IPS-18a (cell line): ENCODE results near the gene CAMK2A.
"Not testable (repeated sequence)": the region's sequence is repeated elsewhere in the genome, so short reads cannot be mapped to it uniquely, and the experiment has no call there.

Experiments used
- H3K27ac ChIP-seq: one replicate; pipeline ENCODE4 v1.5.1; 2013; ENCODE audit warnings: low read length
- H3K27me3 ChIP-seq: one replicate; pipeline ENCODE4 v1.6.1; 2013; ENCODE audit warnings: mild to moderate bottlenecking, low read length; ENCODE audit not compliant: control insufficient read depth, insufficient read depth
- H3K36me3 ChIP-seq: one replicate; pipeline ENCODE4 v1.6.1; 2013; ENCODE audit warnings: low read depth, low read length; ENCODE audit not compliant: control insufficient read depth
- H3K4me1 ChIP-seq: one replicate; pipeline ENCODE4 v1.6.1; 2013; ENCODE audit warnings: low read depth, low read length; ENCODE audit not compliant: control insufficient read depth
- H3K4me3 ChIP-seq: one replicate; pipeline ENCODE4 v1.5.1; 2013; ENCODE audit warnings: low read length
- H3K9ac ChIP-seq: one replicate; pipeline ENCODE4 v1.6.1; 2013; ENCODE audit warnings: mild to moderate bottlenecking, low read length, moderate library complexity
- H3K9me3 ChIP-seq: one replicate; pipeline ENCODE4 v1.6.1; 2013; ENCODE audit warnings: low read depth, low read length; ENCODE audit not compliant: control insufficient read depth

The CAMK2A gene

GRCh38 chr5:150256410-150257064 lies 33.0 kb downstream of the CAMK2A start:
- H3K4me3 ChIP-seq: no peak overlapping the region
- H3K9me3 ChIP-seq: no peaks in the 10 kb centered on the region
- H3K9ac ChIP-seq: no peak overlapping the region
- peaks cover 6% of the 10 kb centered on the region for H3K4me1 ChIP-seq
- H3K27ac ChIP-seq: no peak overlapping the region
- H3K36me3 ChIP-seq: no peaks in the 10 kb centered on the region
- H3K27me3 ChIP-seq: no peaks in the 10 kb centered on the region

GRCh38 chr5:150255659-150256409 lies 33.7 kb downstream of the CAMK2A start:
- Histone ChIP-seq H3K4me3 (no peak overlapping the region), H3K9me3 (no peaks in the 10 kb centered on the region), H3K4me1 (peaks cover 6% of the 10 kb centered on the region), H3K27me3 (no peaks in the 10 kb centered on the region), H3K27ac (no peak overlapping the region), H3K36me3 (no peaks in the 10 kb centered on the region), H3K9ac (no peak overlapping the region)

GRCh38 chr5:150254774-150255173 lies 34.8 kb downstream of the CAMK2A start:
- Histone ChIP-seq H3K4me1 (peaks cover 6% of the 10 kb centered on the region), H3K9me3 (no peaks in the 10 kb centered on the region), H3K27me3 (no peaks in the 10 kb centered on the region), H3K36me3 (no peaks in the 10 kb centered on the region), H3K27ac (no peak overlapping the region), H3K4me3 (no peak overlapping the region), H3K9ac (no peak overlapping the region)

- Histone ChIP-seq H3K9me3 (no peaks in the 10 kb centered on the region), H3K4me1 (peaks cover 6% of the 10 kb centered on the region), H3K36me3 (no peaks in the 10 kb centered on the region), H3K27ac (no peak overlapping the region), H3K9ac (no peak overlapping the region), H3K27me3 (no peaks in the 10 kb centered on the region), H3K4me3 (no peak overlapping the region)
These were observed 35.2 kb downstream of the CAMK2A start for GRCh38 chr5:150254363-150254762.

- Histone ChIP-seq H3K4me1 (peaks cover 6% of the 10 kb centered on the region), H3K27me3 (no peaks in the 10 kb centered on the region), H3K4me3 (no peak overlapping the region), H3K9me3 (no peaks in the 10 kb centered on the region), H3K36me3 (no peaks in the 10 kb centered on the region), H3K27ac (no peak overlapping the region), H3K9ac (no peak overlapping the region)
These were observed 36.0 kb downstream of the CAMK2A start for GRCh38 chr5:150253416-150254208.

GRCh38 chr5:150252489-150252888 lies 37.1 kb downstream of the CAMK2A start:
- Histone ChIP-seq H3K36me3 (no peaks in the 10 kb centered on the region), H3K4me1 (peaks cover 6% of the 10 kb centered on the region), H3K9me3 (no peaks in the 10 kb centered on the region), H3K27me3 (no peaks in the 10 kb centered on the region), H3K9ac (no peak overlapping the region), H3K27ac (no peak overlapping the region), H3K4me3 (no peak overlapping the region)

GRCh38 chr5:150251504-150251903 lies 38.1 kb downstream of the CAMK2A start:
- Histone ChIP-seq H3K9ac (no peak overlapping the region), H3K4me1 (peaks cover 6% of the 10 kb centered on the region), H3K27ac (no peak overlapping the region), H3K27me3 (no peaks in the 10 kb centered on the region), H3K9me3 (no peaks in the 10 kb centered on the region), H3K4me3 (no peak overlapping the region), H3K36me3 (no peaks in the 10 kb centered on the region)

GRCh38 chr5:150249744-150250143 lies 39.8 kb downstream of the CAMK2A start:
- Histone ChIP-seq H3K4me1 (no peaks in the 10 kb centered on the region), H3K4me3 (no peak overlapping the region), H3K9ac (no peak overlapping the region), H3K36me3 (no peaks in the 10 kb centered on the region), H3K27me3 (no peaks in the 10 kb centered on the region), H3K9me3 (no peaks in the 10 kb centered on the region), H3K27ac (no peak overlapping the region)

- Histone ChIP-seq H3K9ac (no peak overlapping the region), H3K4me1 (no peaks in the 10 kb centered on the region), H3K27me3 (no peaks in the 10 kb centered on the region), H3K27ac (no peak overlapping the region), H3K4me3 (no peak overlapping the region), H3K9me3 (no peaks in the 10 kb centered on the region), H3K36me3 (no peaks in the 10 kb centered on the region)
These were observed 40.6 kb downstream of the CAMK2A start for GRCh38 chr5:150248946-150249345.

GRCh38 chr5:150248493-150248892 lies 41.1 kb downstream of the CAMK2A start:
- not testable (repeated sequence) for H3K27me3 ChIP-seq, H3K36me3 ChIP-seq, H3K9me3 ChIP-seq

GRCh38 chr5:150247726-150248125 lies 41.8 kb downstream of the CAMK2A start:
- no peak overlapping the region for H3K27ac ChIP-seq
- no peaks in the 10 kb centered on the region for H3K27me3 ChIP-seq
- no peak overlapping the region for H3K9ac ChIP-seq

More at GRCh38 chr5:150248493-150248892, 41.1 kb downstream of the CAMK2A start:
- not testable (repeated sequence) for H3K27ac ChIP-seq, H3K4me1 ChIP-seq, H3K9ac ChIP-seq, H3K4me3 ChIP-seq

More at GRCh38 chr5:150247726-150248125, 41.8 kb downstream of the CAMK2A start:
- Histone ChIP-seq H3K36me3 (no peaks in the 10 kb centered on the region), H3K4me3 (no peak overlapping the region), H3K9me3 (no peaks in the 10 kb centered on the region), H3K4me1 (no peaks in the 10 kb centered on the region)
